Measurements from ENCODE around the gene PLS3.

- no peak for TF ChIP-seq CTCF (IDR thresholded peaks at IDR 0.05)
- no peak for TF ChIP-seq POLR2A (IDR thresholded peaks at IDR 0.05)
These were observed 71.5 kb downstream of the PLS3 start for GRCh38 chrX:115632455-115632854.
